Erythroblast (primary cell): Measurements from ENCODE around the gene ADARB1.
"Not testable (repeated sequence)": the region's sequence is repeated elsewhere in the genome, so short reads cannot be mapped to it uniquely, and the experiment has no call there.

ENCODE experiments used
- DNase-seq, 2 experiments: peaks; one replicate each; lab custom pipeline; 2025; lab: John Stamatoyannopoulos, UW
- GATA1 ChIP-seq: IDR thresholded peaks from 2 replicates; pipeline ENCODE4 v1.6.1; 2011; ENCODE audit warnings: low read depth, mild to moderate bottlenecking, control low read depth, low read length, moderate library complexity
- POLR2A ChIP-seq: IDR thresholded peaks from 2 replicates; pipeline ENCODE4 v1.6.1; 2011; ENCODE audit warnings: mild to moderate bottlenecking, low read length

Gene ADARB1

GRCh38 chr21:45136927-45137611 is 62.7 kb downstream of the ADARB1 start:
- TF ChIP-seq GATA1: no peak
- TF ChIP-seq POLR2A: no peak
- peak; percentile 66 to 80 for DNase-seq

GRCh38 chr21:45137612-45137937 is 63.2 kb downstream of the ADARB1 start:
- DNase-seq: no peak
- no peak for TF ChIP-seq GATA1
- TF ChIP-seq POLR2A: no peak

- peak; percentile 78 to 85 for DNase-seq
- no peak for TF ChIP-seq POLR2A
- no peak for TF ChIP-seq GATA1
Measured at GRCh38 chr21:45138199-45139002, 64.0 kb downstream of the ADARB1 start.

- DNase-seq: not testable (repeated sequence)
Measured at GRCh38 chr21:45139003-45139360, 64.6 kb downstream of the ADARB1 start.

GRCh38 chr21:45139473-45139872 is 65.1 kb downstream of the ADARB1 start:
- TF ChIP-seq POLR2A (no peak), GATA1 (no peak)
- DNase-seq: no peak

- peak; percentile 87 to 88 for DNase-seq
- TF ChIP-seq POLR2A (no peak), GATA1 (no peak)
Measured at GRCh38 chr21:45140346-45140940, 66.1 kb downstream of the ADARB1 start.

GRCh38 chr21:45140944-45141343 is 66.6 kb downstream of the ADARB1 start:
- DNase-seq: not testable (repeated sequence)

GRCh38 chr21:45141507-45141906 is 67.1 kb downstream of the ADARB1 start:
- no peak for TF ChIP-seq GATA1
- TF ChIP-seq POLR2A: no peak
- DNase-seq: no peak

- TF ChIP-seq POLR2A (no peak), GATA1 (no peak)
- DNase-seq: no peak
Measured at GRCh38 chr21:45142469-45143308, 68.3 kb downstream of the ADARB1 start.

GRCh38 chr21:45143855-45144254 is 69.5 kb downstream of the ADARB1 start:
- DNase-seq: no peak
- TF ChIP-seq GATA1: no peak

GRCh38 chr21:45145146-45145545 is 70.8 kb downstream of the ADARB1 start:
- no peak for DNase-seq
- no peak for TF ChIP-seq GATA1
- TF ChIP-seq POLR2A: no peak

GRCh38 chr21:45145846-45146245 is 71.5 kb downstream of the ADARB1 start:
- not testable (repeated sequence) for DNase-seq

GRCh38 chr21:45146306-45146705 is 71.9 kb downstream of the ADARB1 start:
- TF ChIP-seq GATA1 (no peak), POLR2A (no peak)
- DNase-seq: no peak

- DNase-seq: no peak
- no peak for TF ChIP-seq GATA1
Measured at GRCh38 chr21:45146801-45147200, 72.4 kb downstream of the ADARB1 start.
